HG03135 (cell line): ENCODE data around the gene GPC1.

Experiments used
- ATAC-seq: cut with Tn5 transposase; IDR thresholded peaks from one replicate; pipeline ENCODE4 v1.9.1; 2021; ENCODE audit warnings: mild to moderate bottlenecking, moderate library complexity; ENCODE audit not compliant: unreplicated experiment

GPC1 gene

DNA sequence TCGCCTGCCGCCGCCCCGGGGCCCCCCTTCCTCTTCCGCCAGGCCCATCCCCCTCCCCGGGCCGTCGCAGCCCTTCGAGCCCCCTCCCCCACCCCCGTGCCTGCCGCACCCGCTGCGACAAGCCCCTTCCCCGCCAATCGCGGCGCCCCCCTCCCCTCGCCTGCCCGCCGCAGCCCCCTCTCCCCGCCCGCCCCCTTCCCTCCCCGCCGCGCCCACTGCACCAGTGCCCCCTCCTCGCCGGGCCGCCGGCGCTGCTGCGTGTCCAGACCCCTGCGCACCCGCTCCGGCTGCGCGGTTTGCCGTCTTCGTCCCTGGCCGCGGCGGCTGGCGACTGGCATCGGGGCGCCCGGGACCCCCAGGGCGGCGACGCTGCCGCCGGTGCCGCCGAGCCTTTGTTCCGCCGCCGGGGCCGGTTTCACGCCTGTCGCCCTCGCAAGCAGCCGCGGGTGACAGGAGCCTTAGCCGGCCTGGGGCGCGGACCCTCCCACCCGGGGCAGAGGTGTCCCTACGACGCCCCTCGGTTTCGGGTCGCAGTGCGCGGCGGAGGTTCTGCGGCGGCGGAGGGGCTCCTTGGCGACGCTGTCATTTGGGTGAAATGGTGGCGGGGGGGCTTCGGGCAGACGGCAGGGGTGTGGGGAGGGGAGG, 18.1 kb downstream of the GPC1 start:
- no peak for ATAC-seq

DNA sequence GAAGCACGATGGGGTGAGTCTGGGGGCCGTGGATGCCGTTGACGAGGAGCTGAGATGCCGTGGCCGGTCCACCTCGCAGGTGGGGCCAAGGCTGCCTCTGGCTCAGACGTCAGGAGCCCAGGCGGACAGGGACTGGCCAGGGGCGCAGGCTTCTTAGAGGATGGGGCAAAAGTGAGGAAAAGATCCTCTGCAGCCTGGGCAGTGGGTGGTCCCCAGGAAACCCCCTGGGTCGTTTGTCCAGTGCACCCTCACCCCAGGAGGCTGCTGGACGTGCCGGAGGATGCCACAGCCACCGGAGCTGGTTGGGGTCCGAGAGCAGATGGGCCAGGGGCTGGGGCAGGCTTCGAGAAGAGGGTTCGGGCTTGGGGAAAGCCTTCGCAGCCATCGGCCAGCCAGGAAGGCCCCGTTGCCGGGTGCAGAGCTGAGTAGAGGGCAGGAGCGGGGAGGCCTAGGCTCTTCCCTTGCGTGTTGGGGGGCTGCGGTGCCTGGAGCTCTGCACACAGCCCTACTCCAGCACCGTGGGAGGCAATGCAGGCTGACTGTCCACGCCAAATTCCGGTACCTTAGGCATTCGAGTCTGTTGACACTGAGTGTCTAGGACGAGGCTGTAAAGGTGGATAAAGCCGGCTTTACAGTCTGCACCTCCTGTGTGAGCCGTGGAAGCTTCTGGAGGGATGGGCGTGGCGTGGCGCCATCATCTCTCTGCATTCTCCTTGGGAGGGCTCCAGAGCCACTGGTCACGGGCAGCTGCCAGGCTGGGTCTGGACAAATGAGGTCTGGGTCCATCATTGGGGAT, 18.8 kb downstream of the GPC1 start:
- no peak for ATAC-seq

- ATAC-seq = no peak
Measured at GRCh38 chr2:240455272-240455646, 19.8 kb downstream of the GPC1 start.

GRCh38 chr2:240455647-240456446, 20.4 kb downstream of the GPC1 start:
- no peak for ATAC-seq

DNA sequence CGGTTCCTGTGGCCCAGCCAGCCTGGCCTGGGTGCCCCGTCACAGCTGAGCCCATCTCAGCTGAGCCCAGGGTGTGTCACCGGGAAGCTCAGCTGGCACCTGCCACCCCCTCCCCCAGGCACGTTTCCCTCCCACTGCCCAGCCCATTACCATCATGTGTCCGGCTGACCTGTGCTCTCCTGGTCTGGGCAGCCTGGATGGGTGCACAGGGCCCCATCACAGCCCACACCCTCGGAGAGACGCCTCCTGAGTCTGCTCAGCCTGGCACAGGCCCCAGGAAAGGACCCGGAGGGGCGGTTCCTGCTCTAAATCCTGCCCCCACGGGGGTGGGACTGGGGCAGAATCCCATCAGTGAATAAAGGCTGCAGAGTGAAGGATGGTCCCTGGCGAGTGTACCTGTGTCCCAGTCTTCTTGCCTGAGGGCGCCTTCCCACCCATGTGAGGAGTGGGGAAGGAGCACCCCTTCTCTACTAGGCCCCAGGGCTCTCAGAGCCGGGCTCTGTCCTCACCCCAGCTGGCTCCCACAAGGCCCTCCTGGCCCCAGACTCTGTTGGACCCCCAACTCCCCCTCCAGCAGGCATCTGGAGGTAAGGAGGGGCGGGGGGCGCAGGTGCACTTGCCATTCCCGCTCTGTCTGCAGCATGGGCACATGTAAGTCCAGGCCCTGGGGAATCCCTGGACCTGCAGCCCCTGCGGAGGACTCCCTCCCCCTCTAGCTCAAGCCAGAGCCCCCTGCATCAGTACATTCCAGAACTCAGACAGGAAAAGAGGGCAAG, 21.2 kb downstream of the GPC1 start:
- no peak for ATAC-seq

DNA sequence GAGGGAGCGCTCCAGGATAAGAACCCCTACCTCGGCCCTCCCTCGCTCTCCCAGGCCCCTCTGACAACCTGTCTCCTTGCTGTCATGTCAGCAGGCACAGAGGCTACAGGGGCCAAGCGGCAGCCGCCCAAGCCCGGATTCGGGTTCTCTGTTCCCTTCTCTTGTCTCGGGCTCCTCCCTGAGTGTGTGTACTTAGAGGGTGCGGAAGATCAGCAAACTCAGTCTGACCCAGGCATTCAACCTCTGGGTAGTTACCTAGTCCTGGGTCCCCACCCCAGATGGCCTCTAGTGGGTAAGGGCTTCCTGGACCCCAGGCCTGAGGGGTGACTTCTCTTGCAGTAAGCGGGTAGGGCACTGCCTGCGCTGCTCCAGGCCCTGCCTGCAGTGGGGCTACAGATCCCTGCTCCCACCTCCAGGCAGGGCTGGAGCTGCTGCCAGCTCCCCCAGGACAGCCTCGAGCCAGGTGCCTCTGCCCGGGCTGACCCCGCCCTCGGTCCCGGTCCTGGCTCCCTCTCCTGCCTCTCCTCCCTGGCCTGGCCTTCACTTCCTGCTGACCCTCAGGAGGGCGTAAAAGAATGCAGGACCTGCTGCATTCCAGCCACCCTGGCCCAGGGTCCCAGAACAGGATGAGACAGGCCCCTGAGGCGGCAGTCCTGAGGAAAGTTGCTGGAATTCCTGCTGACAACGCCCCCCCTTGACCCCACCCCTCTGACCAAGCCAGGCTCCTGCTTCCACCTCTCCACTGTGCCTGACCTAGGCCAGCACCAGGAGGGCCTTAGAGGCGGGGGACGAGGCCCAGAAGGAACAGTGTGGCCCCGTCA, 22.0 kb downstream of the GPC1 start:
- ATAC-seq = no peak

DNA sequence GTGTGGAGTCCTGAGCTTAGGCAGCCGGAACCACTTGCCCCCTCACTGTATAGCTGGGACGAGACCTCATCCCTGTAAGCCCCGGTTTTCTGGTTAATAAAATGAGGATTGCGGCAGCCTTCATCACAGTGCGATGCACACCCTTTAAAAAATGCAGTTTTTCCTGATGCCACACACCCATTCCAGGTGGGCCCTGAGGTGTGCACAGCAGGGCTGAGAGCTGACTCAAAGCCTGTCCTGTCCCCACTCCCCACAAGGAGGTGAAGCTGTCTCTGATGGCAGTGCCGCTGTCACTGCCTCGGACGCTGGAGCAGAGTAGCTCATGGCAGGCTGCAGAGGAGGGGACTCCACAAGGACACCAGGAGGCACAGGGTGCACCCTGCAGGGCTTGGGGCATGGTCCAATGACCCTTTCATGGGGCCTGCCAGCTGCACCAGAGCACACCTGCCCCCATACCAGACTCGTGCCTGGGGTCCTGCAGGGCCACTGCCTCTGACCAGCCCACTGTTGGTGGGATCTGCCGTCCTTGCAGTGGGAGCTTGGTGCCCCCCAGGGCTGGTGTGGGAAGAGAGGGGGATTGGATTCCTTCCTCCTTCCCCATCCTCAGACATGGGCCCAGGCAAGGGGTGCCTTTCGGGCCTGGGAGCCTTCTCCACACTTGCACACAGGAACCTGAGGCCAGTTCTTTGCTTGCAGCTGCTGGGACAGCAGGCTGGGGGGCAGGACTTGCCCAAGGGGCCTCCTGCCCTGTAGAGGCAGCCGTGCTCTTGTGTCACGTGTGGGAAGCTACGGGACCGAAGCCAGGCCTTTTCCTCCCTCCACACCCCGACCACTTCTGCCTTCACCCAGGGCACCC, 22.8 kb downstream of the GPC1 start:
- no peak for ATAC-seq

DNA sequence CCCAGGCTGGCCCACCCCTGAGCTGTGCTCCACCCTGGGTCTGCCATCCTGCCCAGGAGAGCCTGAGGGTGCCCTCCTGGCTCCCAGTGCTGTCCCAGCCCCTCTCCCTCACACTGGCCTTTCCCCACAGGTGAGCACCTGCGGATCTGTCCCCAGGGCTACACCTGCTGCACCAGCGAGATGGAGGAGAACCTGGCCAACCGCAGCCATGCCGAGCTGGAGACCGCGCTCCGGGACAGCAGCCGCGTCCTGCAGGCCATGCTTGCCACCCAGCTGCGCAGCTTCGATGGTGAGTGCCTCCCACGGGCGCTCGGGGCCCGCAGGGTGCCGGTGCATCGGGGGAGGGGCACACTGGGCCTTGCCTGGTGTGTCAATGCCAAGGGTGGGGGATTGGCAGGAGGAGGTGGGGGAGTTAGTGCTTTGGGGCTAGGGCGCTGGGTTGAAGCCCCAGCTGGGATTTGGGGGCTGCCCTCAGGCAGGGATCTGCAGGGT, 23.5 kb downstream of the GPC1 start:
- no peak for ATAC-seq

GRCh38 chr2:240459401-240460252, 24.2 kb downstream of the GPC1 start:
- ATAC-seq = no peak

DNA sequence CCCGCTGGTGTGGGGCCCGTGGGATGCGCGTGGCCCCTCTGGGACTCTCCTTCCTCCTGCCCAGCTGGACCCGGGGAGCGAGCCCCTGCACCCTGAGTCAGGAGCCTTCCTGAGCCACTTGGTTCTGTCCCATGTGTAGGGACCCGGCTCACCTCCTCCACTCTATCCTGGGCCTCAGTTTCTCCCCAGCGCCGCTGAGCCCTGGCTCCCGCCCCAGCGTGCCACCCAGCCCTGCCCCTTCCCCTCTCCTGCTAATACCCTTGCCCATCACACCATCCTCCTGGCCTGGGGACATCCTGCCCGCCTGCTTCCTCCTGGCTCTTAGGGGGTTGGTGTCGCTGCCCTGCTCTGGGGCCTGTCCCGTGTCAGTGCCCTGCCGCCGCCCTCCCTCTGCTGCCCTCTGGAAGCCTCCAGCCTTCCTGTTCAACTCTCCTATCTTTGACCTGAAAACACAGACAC, 24.8 kb downstream of the GPC1 start:
- no peak for ATAC-seq

- ATAC-seq = no peak
Measured at GRCh38 chr2:240460781-240461431, 25.4 kb downstream of the GPC1 start.

DNA sequence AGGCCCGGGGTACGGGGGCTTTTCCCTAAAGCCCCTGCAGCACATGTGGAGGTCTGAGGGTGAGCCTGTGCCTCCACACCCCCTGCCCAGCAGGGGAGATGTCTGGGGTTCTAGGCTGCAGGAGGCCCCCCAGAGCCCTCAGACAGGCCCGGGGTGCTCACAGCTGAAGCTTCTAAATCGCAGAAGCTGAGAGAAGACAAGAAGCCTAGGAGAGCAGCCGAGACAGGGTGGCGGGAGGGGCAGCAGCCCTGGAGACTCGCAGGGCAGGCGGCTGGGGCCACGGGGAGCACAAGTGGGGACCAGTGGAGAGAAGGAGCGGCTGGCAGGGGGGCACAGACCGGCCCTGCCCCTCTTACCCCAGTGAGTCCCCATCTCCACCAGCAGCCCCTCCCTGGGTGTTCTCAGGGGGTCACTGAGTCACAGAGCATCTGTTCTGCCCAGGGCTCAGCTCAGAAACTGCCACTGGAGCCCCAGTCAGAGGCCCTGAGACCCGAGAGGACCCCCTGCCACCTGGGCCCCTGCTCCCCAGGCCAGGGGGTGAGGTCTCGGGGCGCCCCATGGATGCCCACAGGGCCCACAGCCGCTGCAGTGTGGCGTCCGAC, 26.1 kb downstream of the GPC1 start:
- no peak for ATAC-seq

- no peak for ATAC-seq
Measured at GRCh38 chr2:240462073-240462706, 26.7 kb downstream of the GPC1 start.

DNA sequence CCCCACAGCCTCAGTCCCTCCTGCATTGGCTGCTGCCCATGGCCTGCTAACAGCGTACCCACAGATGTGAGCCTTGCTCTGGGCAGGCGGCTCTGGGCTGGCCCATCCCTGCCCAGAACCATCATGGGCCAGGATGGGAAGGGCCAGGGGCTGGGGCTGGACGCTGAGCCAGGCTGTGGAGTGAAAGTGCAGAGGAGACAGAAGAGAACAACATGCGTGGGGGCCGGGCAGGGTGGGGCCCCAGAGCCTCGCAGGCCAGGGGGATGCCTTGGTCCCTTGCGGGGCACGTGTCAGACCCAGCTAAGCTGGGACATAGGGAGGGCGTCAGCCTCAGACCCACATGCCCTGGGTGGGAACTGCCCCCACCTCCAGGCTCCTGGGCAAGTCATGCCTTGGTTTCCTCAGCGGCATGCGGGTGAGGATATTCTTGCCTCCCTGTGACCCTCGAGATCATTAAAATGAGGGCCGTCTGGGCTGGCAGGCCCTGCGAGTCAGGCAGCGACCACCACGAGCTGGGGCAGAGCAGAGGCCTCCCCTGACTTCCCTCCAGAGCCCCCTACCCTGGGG, 27.3 kb downstream of the GPC1 start:
- no peak for ATAC-seq

DNA sequence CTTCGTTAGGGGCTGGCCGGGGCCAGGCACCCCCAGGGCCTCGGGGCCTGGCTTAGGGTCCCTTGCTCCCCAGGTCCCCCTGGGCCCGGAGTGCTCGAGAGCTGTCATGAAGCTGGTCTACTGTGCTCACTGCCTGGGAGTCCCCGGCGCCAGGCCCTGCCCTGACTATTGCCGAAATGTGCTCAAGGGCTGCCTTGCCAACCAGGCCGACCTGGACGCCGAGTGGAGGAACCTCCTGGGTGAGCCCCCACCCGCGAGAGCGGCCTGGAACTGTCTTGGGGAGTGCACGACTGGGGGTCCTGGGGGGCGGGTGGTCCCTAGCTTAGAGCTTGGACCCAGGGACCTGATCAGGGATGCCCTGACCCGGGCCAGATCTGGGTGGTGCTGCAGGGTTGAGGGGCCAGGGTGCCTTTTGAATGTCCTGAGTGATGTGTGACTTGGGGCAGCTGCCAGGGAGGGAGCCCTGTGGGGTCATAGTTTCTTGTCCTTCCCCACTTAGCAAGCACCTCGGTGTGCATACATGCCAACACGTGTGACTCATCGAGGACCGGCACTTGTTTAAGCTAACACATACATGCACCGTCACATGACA, 27.9 kb downstream of the GPC1 start:
- no peak for ATAC-seq

DNA sequence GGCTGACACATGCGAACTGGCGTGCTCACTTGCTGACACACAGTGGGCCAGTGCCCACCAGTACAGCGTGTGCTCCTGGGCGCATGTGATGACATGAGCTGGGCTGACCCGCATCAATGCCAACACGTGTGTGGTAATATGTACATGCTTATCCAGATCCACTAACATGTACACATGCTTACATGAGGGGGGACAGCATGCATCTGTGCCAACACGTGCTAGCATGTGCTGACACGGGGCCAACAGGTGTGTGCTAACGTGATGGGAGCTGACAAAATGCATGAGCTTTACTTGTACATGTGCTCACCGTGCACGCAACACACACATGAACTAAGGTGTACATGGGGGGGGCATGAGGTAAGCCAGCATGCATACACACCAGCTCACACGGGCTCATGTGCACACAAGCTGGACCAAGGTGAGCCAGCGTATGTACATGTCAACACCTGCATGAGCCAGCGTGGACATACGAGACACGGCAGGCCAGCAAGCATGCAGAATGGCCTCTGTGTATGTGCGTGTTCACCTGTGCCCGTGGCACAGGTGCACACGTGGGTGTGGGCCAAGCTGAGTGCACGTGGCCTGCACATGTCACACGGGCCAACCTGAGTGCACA, 28.5 kb downstream of the GPC1 start:
- no peak for ATAC-seq
